Peyer's patch (tissue), 4 donors: ENCODE results near the gene HBA2.

Experiments
- POLR2A ChIP-seq, 2 donors: fragments of 450-650 bp; IDR thresholded peaks; one replicate each; pipeline ENCODE4 v1.5.1; 2017; ENCODE audit warnings: antibody characterized with exemption in 2 of 2, mild to moderate bottlenecking in 2 of 2, moderate library complexity in 2 of 2
- TF ChIP-seq, protein P1 (sequence below), 6 experiments: fragments of 450-650 bp in 4 of 6; fragments of 200-600 bp in 2 of 6; sonication (generic) in 1 of 6; IDR thresholded peaks; one replicate each; pipeline ENCODE4 v1.5.1; 2017 to 2019; ENCODE audit warnings: antibody characterized with exemption in 6 of 6, mild to moderate bottlenecking in 3 of 6, moderate library complexity in 1 of 6

DNA sequence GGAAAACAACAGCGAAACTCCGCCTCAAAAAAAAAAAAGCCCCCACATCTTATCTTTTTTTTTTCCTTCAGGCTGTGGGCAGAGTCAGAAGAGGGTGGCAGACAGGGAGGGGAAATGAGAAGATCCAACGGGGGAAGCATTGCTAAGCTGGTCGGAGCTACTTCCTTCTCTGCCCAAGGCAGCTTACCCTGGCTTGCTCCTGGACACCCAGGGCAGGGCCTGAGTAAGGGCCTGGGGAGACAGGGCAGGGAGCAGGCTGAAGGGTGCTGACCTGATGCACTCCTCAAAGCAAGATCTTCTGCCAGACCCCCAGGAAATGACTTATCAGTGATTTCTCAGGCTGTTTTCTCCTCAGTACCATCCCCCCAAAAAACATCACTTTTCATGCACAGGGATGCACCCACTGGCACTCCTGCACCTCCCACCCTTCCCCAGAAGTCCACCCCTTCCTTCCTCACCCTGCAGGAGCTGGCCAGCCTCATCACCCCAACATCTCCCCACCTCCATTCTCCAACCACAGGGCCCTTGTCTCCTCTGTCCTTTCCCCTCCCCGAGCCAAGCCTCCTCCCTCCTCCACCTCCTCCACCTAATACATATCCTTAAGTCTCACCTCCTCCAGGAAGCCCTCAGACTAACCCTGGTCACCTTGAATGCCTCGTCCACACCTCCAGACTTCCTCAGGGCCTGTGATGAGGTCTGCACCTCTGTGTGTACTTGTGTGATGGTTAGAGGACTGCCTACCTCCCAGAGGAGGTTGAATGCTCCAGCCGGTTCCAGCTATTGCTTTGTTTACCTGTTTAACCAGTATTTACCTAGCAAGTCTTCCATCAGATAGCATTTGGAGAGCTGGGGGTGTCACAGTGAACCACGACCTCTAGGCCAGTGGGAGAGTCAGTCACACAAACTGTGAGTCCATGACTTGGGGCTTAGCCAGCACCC is 2.6 kb downstream of the HBA2 start:
- TF ChIP-seq POLR2A (IDR thresholded peaks at IDR 0.05) = no peak
- TF ChIP-seq, protein P1, sequence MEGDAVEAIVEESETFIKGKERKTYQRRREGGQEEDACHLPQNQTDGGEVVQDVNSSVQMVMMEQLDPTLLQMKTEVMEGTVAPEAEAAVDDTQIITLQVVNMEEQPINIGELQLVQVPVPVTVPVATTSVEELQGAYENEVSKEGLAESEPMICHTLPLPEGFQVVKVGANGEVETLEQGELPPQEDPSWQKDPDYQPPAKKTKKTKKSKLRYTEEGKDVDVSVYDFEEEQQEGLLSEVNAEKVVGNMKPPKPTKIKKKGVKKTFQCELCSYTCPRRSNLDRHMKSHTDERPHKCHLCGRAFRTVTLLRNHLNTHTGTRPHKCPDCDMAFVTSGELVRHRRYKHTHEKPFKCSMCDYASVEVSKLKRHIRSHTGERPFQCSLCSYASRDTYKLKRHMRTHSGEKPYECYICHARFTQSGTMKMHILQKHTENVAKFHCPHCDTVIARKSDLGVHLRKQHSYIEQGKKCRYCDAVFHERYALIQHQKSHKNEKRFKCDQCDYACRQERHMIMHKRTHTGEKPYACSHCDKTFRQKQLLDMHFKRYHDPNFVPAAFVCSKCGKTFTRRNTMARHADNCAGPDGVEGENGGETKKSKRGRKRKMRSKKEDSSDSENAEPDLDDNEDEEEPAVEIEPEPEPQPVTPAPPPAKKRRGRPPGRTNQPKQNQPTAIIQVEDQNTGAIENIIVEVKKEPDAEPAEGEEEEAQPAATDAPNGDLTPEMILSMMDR (IDR thresholded peaks at IDR 0.05) = no peak
